DND-41 (cell line): Measurements from ENCODE around the gene SERTAD4.

Experiments used
- ATAC-seq: fragments of 200-7000 bp; cut with Tn5 transposase; 3 replicates; pipeline ENCODE4 v1.9.1; 2021; ENCODE audit warnings: low read depth; ENCODE audit not compliant: insufficient read depth
- DNase-seq: peaks from one replicate; pipeline ENCODE4 v3.0.0-alpha.2; 2020
- H2AFZ ChIP-seq: 2 replicates; pipeline ENCODE4 v1.6.0; 2012; ENCODE audit warnings: low read depth, low read length
- H3K27ac ChIP-seq: 2 replicates; pipeline ENCODE4 v1.5.1; 2012; ENCODE audit warnings: low read length, inconsistent platforms
- H3K27me3 ChIP-seq: fragments of 200-600 bp; sonication (generic); 2 replicates; pipeline ENCODE4 v1.6.0; 2012; ENCODE audit warnings: low read length, mild to moderate bottlenecking, inconsistent platforms; ENCODE audit not compliant: insufficient read depth, poor library complexity
- H3K36me3 ChIP-seq: 2 replicates; pipeline ENCODE4 v1.5.1; 2012; ENCODE audit warnings: low read length, inconsistent platforms; ENCODE audit not compliant: insufficient read depth
- H3K4me1 ChIP-seq: 2 replicates; pipeline ENCODE4 v1.5.1; 2012; ENCODE audit warnings: mild to moderate bottlenecking, low read length; ENCODE audit not compliant: insufficient read depth
- H3K4me2 ChIP-seq: 2 replicates; pipeline ENCODE4 v1.6.0; 2012; ENCODE audit warnings: mild to moderate bottlenecking, moderate library complexity, low read length, inconsistent platforms; ENCODE audit not compliant: insufficient read depth
- H3K4me3 ChIP-seq, 2 experiments: fragments of 200-600 bp in 1 of 2; shearing (Covaris generic) in 1 of 2; 2 replicates each; pipeline ENCODE4 v1.5.1; 2012 to 2016; ENCODE audit warnings: inconsistent platforms in 2 of 2, low read length in 2 of 2, mild to moderate bottlenecking in 2 of 2, low read depth in 1 of 2, moderate library complexity in 1 of 2
- H3K79me2 ChIP-seq: 2 replicates; pipeline ENCODE4 v1.6.0; 2012; ENCODE audit warnings: low read length, inconsistent platforms; ENCODE audit not compliant: insufficient read depth
- H3K9ac ChIP-seq: 2 replicates; pipeline ENCODE4 v1.6.0; 2012; ENCODE audit warnings: low read depth, mild to moderate bottlenecking, inconsistent platforms, low read length, moderate library complexity
- H3K9me3 ChIP-seq: 2 replicates; pipeline ENCODE4 v1.5.1; 2012; ENCODE audit warnings: low read length, moderate library complexity, mild to moderate bottlenecking, inconsistent platforms; ENCODE audit not compliant: insufficient read depth, severe bottlenecking
- H4K20me1 ChIP-seq: 2 replicates; pipeline ENCODE4 v1.6.0; 2012; ENCODE audit warnings: low read length; ENCODE audit not compliant: insufficient read depth
- EZH2 ChIP-seq: IDR thresholded peaks from 3 replicates; pipeline ENCODE4 v1.6.1; 2012; ENCODE audit warnings: borderline replicate concordance, low read depth, mild to moderate bottlenecking, moderate library complexity, low read length, inconsistent platforms; ENCODE audit not compliant: severe bottlenecking
- TF ChIP-seq, protein P1 (sequence below): IDR thresholded peaks from 2 replicates; pipeline ENCODE4 v1.5.1; 2012; ENCODE audit warnings: borderline replicate concordance, low read length, moderate library complexity, mild to moderate bottlenecking; ENCODE audit not compliant: poor library complexity, severe bottlenecking; ENCODE audit errors: extremely low read depth

Gene SERTAD4

DNA sequence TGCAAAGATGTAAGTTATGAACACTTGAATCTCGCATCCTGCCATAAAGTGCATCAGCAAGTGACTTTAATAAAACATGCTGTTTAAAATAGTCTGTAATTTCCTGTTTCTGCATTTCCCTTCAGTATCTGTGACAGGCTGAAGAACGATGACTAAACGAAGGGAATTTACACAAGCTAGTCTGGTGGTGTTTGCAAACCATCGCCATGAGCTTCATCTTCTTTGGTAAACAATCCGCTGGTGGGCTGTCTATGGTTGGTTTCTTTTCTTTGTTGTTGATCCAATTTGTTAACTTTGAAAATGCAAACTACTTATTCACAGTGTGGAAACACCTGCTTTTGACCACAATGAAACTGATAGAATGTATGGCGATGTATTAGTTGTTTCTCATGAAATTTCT lies 13.9 kb downstream of the SERTAD4 start:
- no peak for TF ChIP-seq EZH2
- TF ChIP-seq, protein P1, sequence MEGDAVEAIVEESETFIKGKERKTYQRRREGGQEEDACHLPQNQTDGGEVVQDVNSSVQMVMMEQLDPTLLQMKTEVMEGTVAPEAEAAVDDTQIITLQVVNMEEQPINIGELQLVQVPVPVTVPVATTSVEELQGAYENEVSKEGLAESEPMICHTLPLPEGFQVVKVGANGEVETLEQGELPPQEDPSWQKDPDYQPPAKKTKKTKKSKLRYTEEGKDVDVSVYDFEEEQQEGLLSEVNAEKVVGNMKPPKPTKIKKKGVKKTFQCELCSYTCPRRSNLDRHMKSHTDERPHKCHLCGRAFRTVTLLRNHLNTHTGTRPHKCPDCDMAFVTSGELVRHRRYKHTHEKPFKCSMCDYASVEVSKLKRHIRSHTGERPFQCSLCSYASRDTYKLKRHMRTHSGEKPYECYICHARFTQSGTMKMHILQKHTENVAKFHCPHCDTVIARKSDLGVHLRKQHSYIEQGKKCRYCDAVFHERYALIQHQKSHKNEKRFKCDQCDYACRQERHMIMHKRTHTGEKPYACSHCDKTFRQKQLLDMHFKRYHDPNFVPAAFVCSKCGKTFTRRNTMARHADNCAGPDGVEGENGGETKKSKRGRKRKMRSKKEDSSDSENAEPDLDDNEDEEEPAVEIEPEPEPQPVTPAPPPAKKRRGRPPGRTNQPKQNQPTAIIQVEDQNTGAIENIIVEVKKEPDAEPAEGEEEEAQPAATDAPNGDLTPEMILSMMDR = no peak
- no peak overlapping the region for H3K4me2 ChIP-seq
- H4K20me1 ChIP-seq = no peaks in the 10 kb centered on the region
- H2AFZ ChIP-seq = no peak overlapping the region
- H3K4me1 ChIP-seq = no peaks in the 10 kb centered on the region
- H3K36me3 ChIP-seq = no peaks in the 10 kb centered on the region
- no peak overlapping the region for H3K27ac ChIP-seq
- ATAC-seq (no peak), DNase-seq (no peak)
- no peaks in the 10 kb centered on the region for H3K79me2 ChIP-seq
- H3K9me3 ChIP-seq = no peaks in the 10 kb centered on the region
- no peak overlapping the region for H3K9ac ChIP-seq
- no peak overlapping the region for H3K4me3 ChIP-seq
- peaks cover 15% of the 10 kb centered on the region for H3K27me3 ChIP-seq

DNA sequence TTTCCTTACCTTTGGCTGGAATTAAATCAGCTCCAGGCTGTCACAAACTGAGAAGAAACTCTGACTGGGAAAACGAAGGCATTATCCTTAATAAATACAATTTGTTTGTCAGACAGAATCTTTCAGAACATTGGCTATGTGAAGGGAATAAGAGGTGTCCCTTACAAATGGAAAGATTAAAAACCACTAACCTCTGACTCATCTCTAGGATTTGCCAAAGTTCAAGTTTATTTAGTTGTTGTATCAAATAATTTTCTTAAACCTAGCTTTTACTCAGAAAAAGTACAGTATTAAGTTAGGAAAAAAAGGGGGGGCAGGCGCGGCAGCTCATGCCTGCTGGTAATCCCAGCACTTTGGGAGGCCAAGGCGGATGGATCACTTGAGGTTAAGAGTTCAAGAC lies 15.7 kb downstream of the SERTAD4 start:
- DNase-seq = no peak
- Histone ChIP-seq H3K4me2 (no peak overlapping the region), H3K27ac (no peak overlapping the region), H3K9ac (no peak overlapping the region), H3K4me3 (no peak overlapping the region), H3K9me3 (no peaks in the 10 kb centered on the region), H3K36me3 (no peaks in the 10 kb centered on the region), H2AFZ (no peak overlapping the region), H3K79me2 (no peaks in the 10 kb centered on the region), H4K20me1 (no peaks in the 10 kb centered on the region), H3K4me1 (no peaks in the 10 kb centered on the region), H3K27me3 (peaks cover 34% of the 10 kb centered on the region)
- no peak for ATAC-seq
- no peak for TF ChIP-seq EZH2
- TF ChIP-seq, protein P1 = no peak

DNA sequence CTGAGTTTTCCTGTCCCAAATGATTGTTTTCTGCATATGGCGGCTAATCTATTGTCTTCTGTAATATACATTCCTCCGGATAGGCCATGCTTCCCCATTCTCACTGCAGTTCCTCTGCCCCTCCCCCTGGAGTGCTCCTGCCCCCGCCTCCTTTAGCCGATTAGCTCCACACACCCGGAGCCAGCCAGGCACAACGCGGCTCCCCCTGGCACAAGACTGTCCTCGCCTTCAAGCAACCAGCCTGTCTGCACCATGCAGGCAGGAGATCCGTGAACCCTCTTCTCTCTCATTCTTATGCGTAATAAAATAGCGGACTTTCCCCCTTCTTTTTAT lies 18.0 kb downstream of the SERTAD4 start:
- DNase-seq (no peak), ATAC-seq (no peak)
- H3K9me3 ChIP-seq = no peaks in the 10 kb centered on the region
- peaks cover 42% of the 10 kb centered on the region for H3K27me3 ChIP-seq
- no peak overlapping the region for H2AFZ ChIP-seq
- H3K36me3 ChIP-seq = no peaks in the 10 kb centered on the region
- H3K4me2 ChIP-seq = no peak overlapping the region
- no peak overlapping the region for H3K27ac ChIP-seq
- TF ChIP-seq EZH2 = no peak
- TF ChIP-seq, protein P1 = no peak
- no peaks in the 10 kb centered on the region for H3K79me2 ChIP-seq
- H3K4me3 ChIP-seq = no peak overlapping the region
- H3K4me1 ChIP-seq = no peaks in the 10 kb centered on the region
- H4K20me1 ChIP-seq = no peaks in the 10 kb centered on the region
- H3K9ac ChIP-seq = no peak overlapping the region
